Activated CD8-positive, alpha-beta memory T cell treated with anti-CD3 and anti-CD28 coated beads, Interleukin-2, amount 10 ng/mL, durations not matched to agents 7 days and 5 days (primary cell): ENCODE results near the gene ELFN1. TPM values are rescaled to one million over a fixed set of nuclear protein-coding genes. Genes with fewer than 3 reads are reported as not detected.
A peak's percentile ranks its signal among the peaks of the same experiment; 100 is the strongest.

Experiments
- ATAC-seq: fragments of 150-1000 bp; cut with Tn5 transposase; one replicate; pipeline ENCODE4 v1.10.0; 2021; ENCODE audit warnings: moderate library complexity
- CTCF ChIA-PET: fragments of 350-600 bp; sonication (Branson Sonifier 250); formaldehyde crosslinking; loops from one replicate; lab custom pipeline; 2021; ENCODE audit warnings: antibody characterized with exemption; lab: Charles Lee
- DNase-seq: peaks from one replicate; pipeline ENCODE4 v3.0.0-alpha.2; 2020
- H3K27ac Mint-ChIP-seq: one replicate; pipeline ENCODE4 v1.8.0; 2021; ENCODE audit warnings: mild to moderate bottlenecking, mixed read lengths
- H3K27me3 Mint-ChIP-seq: one replicate; pipeline ENCODE4 v1.8.0; 2021; ENCODE audit warnings: mixed read lengths
- H3K36me3 Mint-ChIP-seq: one replicate; pipeline ENCODE4 v1.8.0; 2021; ENCODE audit warnings: mild to moderate bottlenecking, mixed read lengths
- H3K4me1 Mint-ChIP-seq: one replicate; pipeline ENCODE4 v1.8.0; 2021; ENCODE audit warnings: mixed read lengths
- H3K4me3 Mint-ChIP-seq: one replicate; pipeline ENCODE4 v1.8.0; 2021; ENCODE audit warnings: mild to moderate bottlenecking, moderate library complexity, mixed read lengths
- H3K9me3 Mint-ChIP-seq: one replicate; pipeline ENCODE4 v1.8.0; 2022; ENCODE audit warnings: low read depth, mixed read lengths
- total RNA-seq, 2 experiments: library from RNA; stranded (reverse); gene quantifications; one replicate each; pipeline ENCODE4 v1.2.3, GENCODE V29; 2021

Gene ELFN1
- total RNA-seq, 2 experiments from 2014 or later, result not detected

- H3K27me3 Mint-ChIP-seq, result peaks cover 4% of the 10 kb centered on the region
- CTCF ChIA-PET, result no interaction called here
- H3K4me1 Mint-ChIP-seq, result no peaks in the 10 kb centered on the region
- H3K27ac Mint-ChIP-seq, result no peak overlapping the region
- H3K36me3 Mint-ChIP-seq, result no peaks in the 10 kb centered on the region
- no peak for ATAC-seq
- no peak overlapping the region for H3K4me3 Mint-ChIP-seq
- H3K9me3 Mint-ChIP-seq, result no peaks in the 10 kb centered on the region
- DNase-seq, result no peak
Measured at GRCh38 chr7:1723254-1723653, 53.2 kb downstream of the ELFN1 start.

DNA sequence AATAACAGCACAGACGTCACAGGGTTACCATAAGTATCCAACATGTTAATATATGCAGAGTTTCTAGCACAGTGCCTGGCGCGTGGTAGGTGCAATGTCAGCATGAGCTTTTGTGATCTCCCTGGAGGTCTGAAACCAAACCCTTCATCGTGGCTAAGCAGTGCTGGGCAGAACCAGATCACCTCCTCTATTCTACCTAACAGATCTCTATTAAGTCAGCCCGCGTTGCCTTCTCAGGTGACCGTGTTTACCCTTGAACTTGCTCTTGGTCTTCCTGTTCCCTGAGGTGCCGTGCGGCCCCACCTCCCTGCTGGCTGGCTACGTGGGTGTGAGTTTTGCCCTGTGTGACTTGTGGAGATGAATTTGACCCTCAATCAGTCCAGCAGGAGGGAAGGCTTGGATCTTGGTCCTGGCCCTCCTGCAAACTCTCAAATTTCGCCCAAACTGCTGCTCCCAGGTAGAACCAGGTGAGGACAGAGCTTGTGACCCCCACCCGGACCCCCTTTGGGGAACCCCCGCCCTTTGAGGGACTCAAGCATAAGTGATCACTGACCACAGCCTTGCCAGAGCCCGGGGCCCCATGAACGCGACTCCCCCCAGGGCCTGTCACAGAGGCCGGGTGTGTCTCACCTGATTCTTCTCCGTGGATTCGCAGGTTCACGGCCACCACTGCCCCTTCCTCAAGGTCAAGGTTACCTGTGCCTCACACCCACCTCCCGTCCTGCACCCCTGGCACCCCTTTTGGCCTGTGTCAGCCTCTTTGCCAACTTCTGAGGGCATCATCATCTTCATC is 54.2 kb downstream of the ELFN1 start:
- Mint-ChIP-seq H3K4me3 (no peak overlapping the region), H3K36me3 (no peaks in the 10 kb centered on the region), H3K9me3 (no peaks in the 10 kb centered on the region), H3K27ac (no peak overlapping the region), H3K27me3 (peaks cover 4% of the 10 kb centered on the region), H3K4me1 (no peaks in the 10 kb centered on the region)
- ATAC-seq, result no peak
- CTCF ChIA-PET, result no interaction called here
- DNase-seq, result no peak

- CTCF ChIA-PET, result no interaction called here
- Mint-ChIP-seq H3K27me3 (peaks cover 4% of the 10 kb centered on the region), H3K4me1 (no peaks in the 10 kb centered on the region), H3K9me3 (peaks cover 1% of the 10 kb centered on the region), H3K36me3 (no peaks in the 10 kb centered on the region), H3K27ac (no peak overlapping the region), H3K4me3 (no peak overlapping the region)
- DNase-seq (no peak), ATAC-seq (no peak)
Measured at GRCh38 chr7:1725199-1725690, 55.2 kb downstream of the ELFN1 start.

DNA sequence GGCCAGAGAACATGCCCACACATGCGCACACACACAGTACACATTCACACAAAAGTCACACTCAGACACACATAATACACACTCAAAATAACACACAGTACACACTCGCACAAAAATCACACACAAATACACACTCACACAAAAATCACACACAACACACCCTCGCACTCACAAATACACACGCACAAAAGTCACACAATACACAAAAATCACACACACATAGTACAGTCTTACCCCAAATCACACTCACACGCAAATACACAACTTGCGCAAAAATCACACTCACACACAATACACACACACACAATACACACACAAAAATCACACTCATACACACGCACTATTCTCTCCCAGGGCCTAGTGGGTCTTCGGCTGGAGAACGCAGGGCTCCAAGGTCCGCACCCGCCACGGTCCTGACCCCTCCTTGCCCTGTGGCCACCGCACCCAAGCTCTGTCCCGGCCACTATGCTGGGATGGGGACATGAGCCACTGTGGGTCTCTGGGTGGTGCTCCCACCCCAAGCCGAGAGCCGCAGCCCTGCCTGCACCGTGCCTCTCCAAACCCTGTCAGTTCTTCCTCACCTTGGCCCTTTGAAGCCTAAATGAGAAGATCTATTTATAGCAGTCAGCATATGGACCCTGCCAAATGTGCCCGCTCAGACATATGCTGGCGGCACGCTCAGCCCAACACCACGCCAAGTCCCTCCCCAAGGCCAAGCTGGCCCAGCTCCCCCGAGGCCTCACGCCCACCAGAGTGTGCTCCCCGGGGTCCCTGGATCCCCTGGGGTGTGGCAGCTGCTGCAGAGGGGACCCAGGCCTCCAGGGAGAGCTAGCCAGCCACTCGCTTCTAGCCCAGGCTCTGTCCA is 55.9 kb downstream of the ELFN1 start:
- H3K9me3 Mint-ChIP-seq, result peaks cover 2% of the 10 kb centered on the region
- no peak overlapping the region for H3K4me3 Mint-ChIP-seq
- H3K36me3 Mint-ChIP-seq, result no peaks in the 10 kb centered on the region
- ATAC-seq (no peak), DNase-seq (no peak)
- no peaks in the 10 kb centered on the region for H3K4me1 Mint-ChIP-seq
- peaks cover 9% of the 10 kb centered on the region for H3K27me3 Mint-ChIP-seq
- H3K27ac Mint-ChIP-seq, result no peak overlapping the region
- CTCF ChIA-PET, result no interaction called here

DNA sequence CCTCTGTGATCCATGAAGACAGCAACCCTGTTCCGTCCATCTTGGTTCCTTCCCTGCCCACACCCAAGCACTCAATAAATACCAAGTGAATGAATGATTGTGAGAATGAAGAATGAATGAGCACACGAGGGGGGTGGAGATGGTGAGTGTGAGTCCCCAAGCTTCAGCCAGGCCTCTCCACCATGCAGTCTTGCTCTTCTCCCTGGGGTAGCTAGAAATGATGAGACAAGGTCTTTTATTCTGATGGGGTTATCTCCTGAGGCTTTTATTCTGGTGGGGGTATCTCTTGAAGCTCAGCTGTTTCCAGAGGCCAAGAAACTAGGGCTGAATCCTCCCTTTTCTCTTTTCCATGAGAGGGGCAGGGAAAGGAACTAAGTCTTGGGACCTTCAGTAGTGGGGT is 57.0 kb downstream of the ELFN1 start:
- Mint-ChIP-seq H3K4me3 (no peak overlapping the region), H3K27me3 (peaks cover 18% of the 10 kb centered on the region), H3K4me1 (peaks cover 2% of the 10 kb centered on the region), H3K36me3 (no peaks in the 10 kb centered on the region), H3K9me3 (peaks cover 2% of the 10 kb centered on the region), H3K27ac (no peak overlapping the region)
- DNase-seq, result no peak
- CTCF ChIA-PET, result no interaction called here
- no peak for ATAC-seq

DNA sequence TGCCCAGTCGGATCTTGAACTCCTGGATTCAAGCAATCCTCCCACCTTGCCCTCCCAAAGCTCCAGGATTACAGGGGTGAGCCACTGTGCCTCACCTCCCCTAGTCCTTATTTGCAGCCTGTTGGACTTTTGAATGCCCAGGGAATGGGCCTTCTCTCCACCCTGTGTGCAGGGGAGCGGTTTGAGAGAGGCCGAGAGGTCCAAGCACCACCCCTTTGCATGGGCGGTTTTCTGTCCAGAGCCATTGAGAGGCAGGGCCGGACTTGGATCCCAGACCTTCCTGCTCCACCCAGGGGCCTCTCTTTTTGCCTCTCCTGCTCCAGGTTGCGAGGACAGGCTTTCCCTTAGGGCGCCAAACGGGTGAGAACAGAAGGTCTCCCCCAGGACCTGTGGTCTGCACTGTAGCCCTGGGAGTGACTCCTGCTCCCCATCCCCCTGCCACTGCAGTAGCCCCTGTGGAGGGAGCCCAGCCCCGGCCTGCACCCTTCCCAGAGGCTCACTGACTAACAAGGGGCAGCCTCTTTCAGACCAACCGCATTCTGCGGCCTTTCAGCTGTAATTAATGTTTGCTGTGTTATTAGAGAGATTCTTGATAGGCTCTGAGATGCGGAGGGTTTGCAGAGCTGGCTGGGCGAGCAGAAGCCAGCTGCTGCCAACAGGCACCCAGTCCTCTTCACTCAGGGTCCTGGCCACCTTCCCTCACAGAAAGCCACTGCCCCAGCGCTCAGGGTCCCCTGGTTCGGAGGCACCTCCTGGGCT is 57.9 kb downstream of the ELFN1 start:
- Mint-ChIP-seq H3K4me3 (no peak overlapping the region), H3K4me1 (peaks cover 9% of the 10 kb centered on the region), H3K36me3 (no peaks in the 10 kb centered on the region), H3K27me3 (peaks cover 24% of the 10 kb centered on the region), H3K27ac (no peak overlapping the region), H3K9me3 (peaks cover 2% of the 10 kb centered on the region)
- CTCF ChIA-PET, result no interaction called here
- no peak for ATAC-seq
- DNase-seq, result no peak

DNA sequence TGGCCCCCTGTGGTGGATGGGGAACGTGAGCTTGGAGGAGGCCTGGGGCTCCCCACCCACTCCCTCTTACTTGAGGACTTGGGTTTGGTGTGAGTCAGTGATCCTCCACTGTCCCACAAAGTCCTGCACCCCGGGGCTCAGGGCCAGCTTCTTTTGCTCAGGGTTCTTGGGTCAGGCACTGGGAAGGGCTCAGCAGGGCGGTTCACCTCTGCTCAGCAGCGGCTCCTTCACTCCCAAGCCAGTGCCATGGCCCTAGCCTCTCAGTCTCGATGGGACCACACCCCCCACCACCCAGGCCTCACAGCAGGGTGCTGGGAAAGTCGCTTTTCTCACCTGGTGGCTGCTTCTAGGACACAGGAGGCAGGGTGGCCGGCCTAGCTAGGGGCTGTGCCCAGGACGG is 59.1 kb downstream of the ELFN1 start:
- Mint-ChIP-seq H3K4me1 (peaks cover 21% of the 10 kb centered on the region), H3K4me3 (no peak overlapping the region), H3K27ac (no peak overlapping the region), H3K36me3 (no peaks in the 10 kb centered on the region), H3K9me3 (peaks cover 2% of the 10 kb centered on the region), H3K27me3 (peaks cover 28% of the 10 kb centered on the region)
- ATAC-seq, result no peak
- CTCF ChIA-PET, result interaction anchor here (1.4 kb wide), 1 partner anchor 66 kb away, joined by 3 read pairs; no protein-coding TSS in a partner anchor
- no peak for DNase-seq

DNA sequence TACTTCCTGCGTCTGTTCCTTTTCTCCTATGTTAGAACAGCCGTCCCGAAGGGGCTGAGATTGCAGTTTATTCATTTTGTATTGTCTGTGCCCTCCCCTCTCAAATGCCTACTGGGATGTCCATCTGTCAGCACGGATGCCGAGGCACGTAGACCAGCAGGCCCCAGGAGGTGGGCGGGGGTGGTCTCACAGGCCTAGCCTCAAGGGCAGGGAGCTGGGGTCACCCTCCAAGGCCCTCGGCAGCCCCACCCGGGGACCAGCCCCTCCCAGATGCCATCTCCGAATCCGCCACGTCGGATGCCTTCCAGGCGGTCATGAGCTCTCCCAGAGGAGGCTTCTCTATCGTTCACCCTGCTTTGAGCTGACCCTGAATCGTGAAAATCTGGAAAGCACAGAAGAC is 59.7 kb downstream of the ELFN1 start:
- Mint-ChIP-seq H3K4me1 (peaks cover 22% of the 10 kb centered on the region), H3K4me3 (no peak overlapping the region)
- CTCF ChIA-PET, result interaction anchor here (1.4 kb wide), 1 partner anchor 65 kb away, joined by 3 read pairs; no protein-coding TSS in a partner anchor

DNA sequence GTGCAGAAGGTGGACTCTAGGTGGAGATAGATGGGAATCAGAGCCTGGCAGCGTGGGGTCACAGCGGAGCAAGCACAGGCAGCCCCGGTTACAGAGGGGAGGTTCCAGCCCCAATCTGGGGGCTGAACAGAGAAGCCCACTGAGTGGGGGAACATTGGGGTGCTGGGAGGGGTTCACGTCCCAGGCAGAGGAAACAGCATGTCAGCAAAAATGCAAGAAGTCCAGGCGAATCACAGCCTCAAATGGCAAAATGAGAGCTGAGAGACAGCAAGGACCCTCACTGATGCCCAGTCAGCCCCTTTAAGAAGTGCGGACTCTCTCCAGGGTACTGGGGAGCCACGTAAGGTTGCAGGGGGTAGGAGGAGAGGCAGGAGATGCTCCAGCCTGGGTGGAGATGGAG is 62.0 kb downstream of the ELFN1 start:
- Mint-ChIP-seq H3K36me3 (no peaks in the 10 kb centered on the region), H3K27ac (no peak overlapping the region), H3K27me3 (peaks cover 33% of the 10 kb centered on the region), H3K4me3 (no peak overlapping the region), H3K9me3 (peaks cover 2% of the 10 kb centered on the region), H3K4me1 (peaks cover 22% of the 10 kb centered on the region)
- ATAC-seq (no peak), DNase-seq (no peak)
- CTCF ChIA-PET, result no interaction called here

More for the DNA sequence above, 59.7 kb downstream of the ELFN1 start:
- no peak for DNase-seq
- H3K9me3 Mint-ChIP-seq, result peaks cover 2% of the 10 kb centered on the region
- no peak overlapping the region for H3K27ac Mint-ChIP-seq
- ATAC-seq, result no peak
- H3K36me3 Mint-ChIP-seq, result no peaks in the 10 kb centered on the region
- H3K27me3 Mint-ChIP-seq, result peaks cover 28% of the 10 kb centered on the region

- ATAC-seq (no peak), DNase-seq (no peak)
- Mint-ChIP-seq H3K27me3 (peaks cover 33% of the 10 kb centered on the region), H3K4me3 (no peak overlapping the region), H3K4me1 (peaks cover 22% of the 10 kb centered on the region), H3K9me3 (peaks cover 2% of the 10 kb centered on the region), H3K36me3 (no peaks in the 10 kb centered on the region), H3K27ac (no peak overlapping the region)
- CTCF ChIA-PET, result no interaction called here
Measured at GRCh38 chr7:1732645-1733044, 62.6 kb downstream of the ELFN1 start.

- no peak overlapping the region for H3K27ac Mint-ChIP-seq
- H3K4me3 Mint-ChIP-seq, result no peak overlapping the region
- CTCF ChIA-PET, result no interaction called here
- no peaks in the 10 kb centered on the region for H3K36me3 Mint-ChIP-seq
- ATAC-seq (peak; percentile 91), DNase-seq (peak; percentile 62)
- H3K27me3 Mint-ChIP-seq, result peaks cover 33% of the 10 kb centered on the region
- peaks cover 2% of the 10 kb centered on the region for H3K9me3 Mint-ChIP-seq
- H3K4me1 Mint-ChIP-seq, result peaks cover 25% of the 10 kb centered on the region
Measured at GRCh38 chr7:1733206-1733907, 63.3 kb downstream of the ELFN1 start.

DNA sequence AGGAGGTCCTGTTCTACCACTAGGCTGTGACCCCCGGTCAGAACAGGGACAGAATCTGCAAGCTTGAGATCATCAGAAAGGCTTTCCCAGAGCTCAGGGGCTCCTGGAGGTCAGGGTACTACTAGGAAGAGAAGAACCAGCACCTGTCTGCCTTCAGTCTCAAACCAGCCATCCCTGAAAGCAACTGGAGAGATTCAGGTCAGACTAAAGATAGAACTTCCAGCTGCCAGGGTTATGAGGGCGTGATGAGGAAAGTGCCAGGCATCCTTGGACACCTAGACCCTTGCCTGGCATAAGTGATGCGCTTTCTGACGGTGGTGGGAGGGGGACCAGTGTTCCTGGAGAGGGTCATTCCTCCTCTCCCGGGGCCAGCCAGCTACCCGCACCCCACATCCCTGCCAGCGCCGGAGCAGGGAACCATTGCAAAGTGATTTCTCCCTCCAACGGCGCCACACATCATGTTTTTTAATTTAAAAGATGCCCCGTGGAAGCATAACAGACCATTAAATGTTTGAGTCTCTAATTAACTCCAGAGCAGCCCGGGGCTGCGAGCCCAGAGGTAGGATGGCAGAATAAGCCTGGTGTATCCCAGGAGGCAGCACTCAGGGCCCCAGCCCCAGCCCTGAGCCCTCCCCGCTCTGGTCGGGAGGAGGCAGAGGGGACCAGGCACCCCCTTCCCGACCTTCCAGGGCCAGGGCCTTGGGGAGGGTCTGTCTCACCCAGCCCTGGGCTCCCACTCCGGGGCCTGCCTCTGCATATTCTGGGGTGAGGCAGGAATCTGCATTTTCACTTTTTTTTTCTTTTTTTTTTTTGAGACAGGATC is 64.0 kb downstream of the ELFN1 start:
- Mint-ChIP-seq H3K9me3 (peaks cover 2% of the 10 kb centered on the region), H3K4me3 (no peak overlapping the region), H3K4me1 (peaks cover 30% of the 10 kb centered on the region), H3K27ac (no peak overlapping the region), H3K36me3 (no peaks in the 10 kb centered on the region), H3K27me3 (peaks cover 38% of the 10 kb centered on the region)
- ATAC-seq (no peak), DNase-seq (no peak)
- CTCF ChIA-PET, result no interaction called here
